Lung (tissue), 12 donors: ENCODE results near the gene SHOC2. TPM values are rescaled to one million over a fixed set of nuclear protein-coding genes. Genes with fewer than 3 reads are reported as not detected.

Experiments used
- ATAC-seq: fragments of 200-7000 bp; cut with Tn5 transposase; one replicate; pipeline ENCODE4 v1.9.1; 2020; ENCODE audit warnings: moderate number of reproducible peaks; ENCODE audit not compliant: insufficient read depth, low FRiP score
- DNase-seq, 3 donors: peaks; one replicate each; pipeline ENCODE4 v3.0.0-alpha.2; 2013 to 2017
- H3K27ac ChIP-seq, 2 donors: one replicate each; pipeline ENCODE4 v1.5.1; 2013; ENCODE audit warnings: mild to moderate bottlenecking in 2 of 2, moderate library complexity in 2 of 2, control low read depth in 1 of 2, inconsistent platforms in 1 of 2, low read depth in 1 of 2, low read length in 1 of 2
- H3K27me3 ChIP-seq, 3 donors: one replicate each; pipeline ENCODE4 v1.5.1; 2013; ENCODE audit warnings: low read length in 2 of 3; ENCODE audit not compliant: control insufficient read depth in 3 of 3, insufficient read depth in 3 of 3
- H3K36me3 ChIP-seq, 4 donors: one replicate each; pipeline ENCODE4 v1.5.1; 2013; ENCODE audit warnings: low read length in 4 of 4, mild to moderate bottlenecking in 1 of 4, moderate library complexity in 1 of 4; ENCODE audit not compliant: control insufficient read depth in 4 of 4, insufficient read depth in 4 of 4
- H3K4me1 ChIP-seq, 5 donors: one replicate each; pipeline ENCODE4 v1.5.1; 2013; ENCODE audit warnings: low read length in 5 of 5, mild to moderate bottlenecking in 2 of 5, moderate library complexity in 1 of 5; ENCODE audit not compliant: control insufficient read depth in 5 of 5, insufficient read depth in 5 of 5
- H3K4me3 ChIP-seq: one replicate; pipeline ENCODE4 v1.5.1; 2013; ENCODE audit warnings: mild to moderate bottlenecking, control low read depth, moderate library complexity
- H3K9ac ChIP-seq, 2 donors: one replicate each; pipeline ENCODE4 v1.5.1; 2013; ENCODE audit warnings: low read length in 2 of 2, control low read depth in 1 of 2; ENCODE audit not compliant: insufficient read depth in 1 of 2
- H3K9me3 ChIP-seq, 4 donors: one replicate each; pipeline ENCODE4 v1.5.1; 2013; ENCODE audit warnings: low read length in 3 of 4, mild to moderate bottlenecking in 1 of 4, moderate library complexity in 1 of 4; ENCODE audit not compliant: control insufficient read depth in 4 of 4, insufficient read depth in 3 of 4
- WGBS, 2 donors: extraction: QIAGEN DNeasy Blood & Tissue Kit; methylation state at CpG; one replicate each; pipeline ENCODE4 v1.1.7; 2013; 5-methylcytosine and 5-hydroxymethylcytosine counted together
- polyA plus RNA-seq, 2 donors: library from polyadenylated mRNA; stranded (reverse); fragments of 200-250 nt; gene quantifications; one replicate each; pipeline ENCODE4 v1.2.1, GENCODE V29; 2013
- total RNA-seq, 2 donors: library from RNA; depleted of rRNA in 1 of 2; stranded (reverse); fragments of >200 nt in 1 of 2; gene quantifications; one replicate each; pipeline ENCODE4 v1.2.1, GENCODE V29; 2014 to 2021
- TF ChIP-seq, protein P1 (sequence below): IDR thresholded peaks from 2 replicates; pipeline ENCODE4 v1.5.1; 2012; ENCODE audit warnings: mild to moderate bottlenecking; ENCODE audit errors: control extremely low read depth, extremely low read depth
- donor health status: control.
- donor health status: control.
- donor health status: Bipolar disorder and iron deficiency.
- donor health status: healthy.
- donor health status: DM: yes; HTN: yes; CAD: no.

SHOC2 gene
- total and polyA plus RNA-seq, 4 donors = 17.3 to 74.9 (median 35.3) TPM

DNA sequence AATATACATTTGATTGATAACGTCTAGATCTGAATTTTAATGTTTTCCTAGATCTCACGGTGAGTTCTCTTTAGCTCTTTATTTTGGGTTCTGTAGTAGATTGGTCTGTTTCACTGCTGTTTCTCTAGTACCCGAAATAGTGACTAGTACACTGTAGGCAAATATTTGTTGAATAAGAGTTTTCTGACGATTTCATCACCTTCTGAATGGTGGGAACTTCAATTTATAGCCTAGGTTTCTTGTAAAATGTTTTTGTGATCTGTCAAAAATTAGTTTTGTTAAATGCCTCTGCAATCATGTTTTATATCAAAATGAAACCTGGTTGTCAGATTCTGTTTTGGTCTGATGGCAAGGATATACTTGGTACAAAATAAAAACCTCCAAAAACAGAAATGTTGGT is 37.5 kb upstream of the SHOC2 start:
- Histone ChIP-seq H3K27me3 (no peaks in the 10 kb centered on the region), H3K36me3 (peaks cover 0 to 59% (median 14%) of the 10 kb centered on the region in 4 donors), H3K9me3 (no peaks in the 10 kb centered on the region), H3K4me3 (no peak overlapping the region), H3K4me1 (peaks cover 0 to 6% (median 0%) of the 10 kb centered on the region in 5 donors), H3K9ac (no peak overlapping the region), H3K27ac (no peak overlapping the region)
- no peak for ATAC-seq
- no peak for DNase-seq
- 68 to 79% methylated on average over 4 of the region's 4 CpGs for WGBS, 2 donors
- TF ChIP-seq, protein P1, sequence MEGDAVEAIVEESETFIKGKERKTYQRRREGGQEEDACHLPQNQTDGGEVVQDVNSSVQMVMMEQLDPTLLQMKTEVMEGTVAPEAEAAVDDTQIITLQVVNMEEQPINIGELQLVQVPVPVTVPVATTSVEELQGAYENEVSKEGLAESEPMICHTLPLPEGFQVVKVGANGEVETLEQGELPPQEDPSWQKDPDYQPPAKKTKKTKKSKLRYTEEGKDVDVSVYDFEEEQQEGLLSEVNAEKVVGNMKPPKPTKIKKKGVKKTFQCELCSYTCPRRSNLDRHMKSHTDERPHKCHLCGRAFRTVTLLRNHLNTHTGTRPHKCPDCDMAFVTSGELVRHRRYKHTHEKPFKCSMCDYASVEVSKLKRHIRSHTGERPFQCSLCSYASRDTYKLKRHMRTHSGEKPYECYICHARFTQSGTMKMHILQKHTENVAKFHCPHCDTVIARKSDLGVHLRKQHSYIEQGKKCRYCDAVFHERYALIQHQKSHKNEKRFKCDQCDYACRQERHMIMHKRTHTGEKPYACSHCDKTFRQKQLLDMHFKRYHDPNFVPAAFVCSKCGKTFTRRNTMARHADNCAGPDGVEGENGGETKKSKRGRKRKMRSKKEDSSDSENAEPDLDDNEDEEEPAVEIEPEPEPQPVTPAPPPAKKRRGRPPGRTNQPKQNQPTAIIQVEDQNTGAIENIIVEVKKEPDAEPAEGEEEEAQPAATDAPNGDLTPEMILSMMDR = no peak

DNA sequence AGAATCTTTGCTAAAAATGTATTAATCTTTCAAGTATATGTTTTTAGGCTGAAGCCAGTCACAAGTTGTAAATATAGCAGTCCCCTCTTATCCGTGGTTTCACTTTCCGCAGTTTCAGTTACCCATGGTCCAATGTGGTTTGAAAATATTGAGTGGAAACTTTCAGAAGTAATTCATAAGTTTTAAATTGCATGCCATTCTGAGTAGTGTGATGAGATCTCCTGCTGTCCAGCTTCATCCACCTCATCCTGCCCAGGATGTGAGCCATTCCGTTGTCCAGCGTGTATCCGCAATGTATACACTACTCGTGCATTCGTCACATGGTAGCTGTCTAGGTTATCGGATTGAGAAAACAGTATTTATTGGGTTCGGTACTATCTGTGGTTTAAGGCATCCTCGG is 35.5 kb upstream of the SHOC2 start:
- H3K36me3 ChIP-seq = peaks cover 3 to 52% (median 15%) of the 10 kb centered on the region in 4 donors
- H3K4me3 ChIP-seq = no peak overlapping the region
- H3K9me3 ChIP-seq = no peaks in the 10 kb centered on the region
- peaks cover 0 to 6% (median 0%) of the 10 kb centered on the region in 5 donors for H3K4me1 ChIP-seq
- 81 to 86% methylated on average over 10 of the region's 10 CpGs for WGBS, 2 donors
- no peak for ATAC-seq
- TF ChIP-seq, protein P1 = no peak
- no peak for DNase-seq
- no peak overlapping the region for H3K27ac ChIP-seq
- H3K9ac ChIP-seq = no peak overlapping the region
- H3K27me3 ChIP-seq = no peaks in the 10 kb centered on the region

DNA sequence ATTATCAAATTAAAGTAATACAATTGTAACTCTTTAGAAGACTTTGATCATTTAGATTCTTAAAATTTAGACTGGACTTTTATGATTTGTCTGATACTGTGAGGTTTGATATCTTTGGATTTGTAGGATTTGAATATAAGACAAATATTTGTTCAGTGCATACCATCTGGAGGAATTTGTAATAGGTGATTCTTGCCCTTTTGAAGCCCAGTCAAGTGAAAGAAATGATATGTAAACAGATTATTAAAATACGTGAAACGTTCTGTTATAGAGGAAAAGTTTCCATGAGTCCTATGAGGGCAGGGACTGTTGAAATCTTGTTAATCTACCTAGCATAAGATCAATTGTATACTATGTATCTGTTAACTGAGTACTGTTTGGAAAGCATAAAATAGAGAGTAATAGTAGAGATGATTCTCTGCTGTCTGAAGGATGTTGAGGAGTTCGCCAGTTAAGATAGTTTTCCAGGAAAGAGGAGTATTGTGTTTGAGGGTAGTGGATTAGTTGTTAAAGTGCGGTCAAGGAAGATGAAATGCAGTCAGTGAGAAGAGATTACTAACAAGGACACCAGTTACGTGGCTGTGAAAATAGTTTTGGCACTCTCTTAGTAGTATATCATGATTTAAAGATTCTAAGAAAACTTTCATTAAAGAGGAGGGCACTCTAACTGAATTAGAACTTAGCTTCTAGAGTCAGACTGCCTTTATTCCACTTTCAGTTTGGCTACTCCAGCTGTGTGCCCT is 33.3 kb upstream of the SHOC2 start:
- Histone ChIP-seq H3K9me3 (no peaks in the 10 kb centered on the region), H3K27ac (no peak overlapping the region), H3K36me3 (peaks cover 3 to 51% (median 21%) of the 10 kb centered on the region in 4 donors), H3K9ac (no peak overlapping the region), H3K27me3 (no peaks in the 10 kb centered on the region), H3K4me1 (no peaks in the 10 kb centered on the region), H3K4me3 (no peak overlapping the region)
- ATAC-seq (no peak), DNase-seq (no peak)
- TF ChIP-seq, protein P1 = no peak
- WGBS, 2 donors = 59 to 69% methylated on average over 5 of the region's 5 CpGs

- 89 to 97% methylated on average over 1 of the region's 1 CpG for WGBS, 2 donors
- peaks cover 1 to 50% (median 18%) of the 10 kb centered on the region in 4 donors for H3K36me3 ChIP-seq
- no peak for ATAC-seq
- no peak for DNase-seq
- H3K9ac ChIP-seq = no peak overlapping the region
- H3K4me1 ChIP-seq = no peaks in the 10 kb centered on the region
- H3K4me3 ChIP-seq = no peak overlapping the region
- no peak overlapping the region for H3K27ac ChIP-seq
- no peaks in the 10 kb centered on the region for H3K27me3 ChIP-seq
- H3K9me3 ChIP-seq = no peaks in the 10 kb centered on the region
- TF ChIP-seq, protein P1 = no peak
Measured at GRCh38 chr10:110887560-110887959, 31.8 kb upstream of the SHOC2 start.
